BE2C (cell line): Measurements from ENCODE around the gene TRABD.

ENCODE experiments used
- DNase-seq: peaks from one replicate; pipeline ENCODE4 v3.0.0-alpha.2; 2020
- H3K27me3 ChIP-seq: fragments of 250-450 bp; sonication (Bioruptor Pico); 2 replicates; pipeline ENCODE4 v1.5.1; 2020; ENCODE audit warnings: mild to moderate bottlenecking
- H3K36me3 ChIP-seq: fragments of 250-450 bp; sonication (Bioruptor Pico); 2 replicates; pipeline ENCODE4 v1.5.1; 2020; ENCODE audit warnings: mild to moderate bottlenecking
- H3K4me1 ChIP-seq: fragments of 250-450 bp; sonication (Bioruptor Pico); 2 replicates; pipeline ENCODE4 v1.5.1; 2020
- H3K4me3 ChIP-seq: 2 replicates; pipeline ENCODE4 v1.5.1; 2011; ENCODE audit warnings: low read depth, low read length
- H3K9me3 ChIP-seq: fragments of 250-450 bp; sonication (Bioruptor Pico); 2 replicates; pipeline ENCODE4 v1.5.1; 2020
- TF ChIP-seq, protein P1 (sequence below): IDR thresholded peaks from 2 replicates; pipeline ENCODE4 v1.5.1; 2012; ENCODE audit warnings: mild to moderate bottlenecking, low read depth, low read length

Gene TRABD

DNA sequence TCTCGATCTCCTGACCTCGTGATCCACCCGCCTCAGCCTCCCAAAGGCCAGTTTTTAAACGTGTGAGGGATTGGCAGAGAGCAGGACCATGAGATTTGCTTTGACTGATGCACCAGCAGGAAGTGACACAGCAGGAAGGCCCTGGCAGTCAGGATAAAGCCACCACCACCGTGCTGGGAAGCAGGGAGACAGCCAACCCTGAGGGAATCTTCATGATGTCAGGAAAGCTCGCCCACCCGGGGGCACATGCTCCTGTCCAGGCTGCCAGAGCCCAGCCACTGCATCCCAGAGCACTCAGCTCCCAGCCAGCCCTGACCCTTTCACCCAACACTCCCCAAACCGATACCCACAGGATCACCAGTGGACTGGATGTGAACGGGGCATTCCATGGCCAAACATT, 53.0 kb downstream of the TRABD start:
- Histone ChIP-seq H3K36me3 (peaks cover 12% of the 10 kb centered on the region), H3K4me1 (no peaks in the 10 kb centered on the region), H3K4me3 (no peak overlapping the region), H3K27me3 (no peaks in the 10 kb centered on the region), H3K9me3 (no peaks in the 10 kb centered on the region; the same call in 1 of the 2 replicates)
- no peak for DNase-seq
- TF ChIP-seq, protein P1, sequence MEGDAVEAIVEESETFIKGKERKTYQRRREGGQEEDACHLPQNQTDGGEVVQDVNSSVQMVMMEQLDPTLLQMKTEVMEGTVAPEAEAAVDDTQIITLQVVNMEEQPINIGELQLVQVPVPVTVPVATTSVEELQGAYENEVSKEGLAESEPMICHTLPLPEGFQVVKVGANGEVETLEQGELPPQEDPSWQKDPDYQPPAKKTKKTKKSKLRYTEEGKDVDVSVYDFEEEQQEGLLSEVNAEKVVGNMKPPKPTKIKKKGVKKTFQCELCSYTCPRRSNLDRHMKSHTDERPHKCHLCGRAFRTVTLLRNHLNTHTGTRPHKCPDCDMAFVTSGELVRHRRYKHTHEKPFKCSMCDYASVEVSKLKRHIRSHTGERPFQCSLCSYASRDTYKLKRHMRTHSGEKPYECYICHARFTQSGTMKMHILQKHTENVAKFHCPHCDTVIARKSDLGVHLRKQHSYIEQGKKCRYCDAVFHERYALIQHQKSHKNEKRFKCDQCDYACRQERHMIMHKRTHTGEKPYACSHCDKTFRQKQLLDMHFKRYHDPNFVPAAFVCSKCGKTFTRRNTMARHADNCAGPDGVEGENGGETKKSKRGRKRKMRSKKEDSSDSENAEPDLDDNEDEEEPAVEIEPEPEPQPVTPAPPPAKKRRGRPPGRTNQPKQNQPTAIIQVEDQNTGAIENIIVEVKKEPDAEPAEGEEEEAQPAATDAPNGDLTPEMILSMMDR, result no peak

- Histone ChIP-seq H3K27me3 (no peaks in the 10 kb centered on the region), H3K36me3 (peaks cover 24% of the 10 kb centered on the region), H3K4me1 (peaks cover 2% of the 10 kb centered on the region), H3K4me3 (peak overlapping the region; percentile 94), H3K9me3 (no peaks in the 10 kb centered on the region)
- TF ChIP-seq, protein P1, result 0 out of 2 replicates have a peak, but pooled peaks have one; percentile 2
- DNase-seq, result no peak
Observed at GRCh38 chr22:50242406-50242949, 56.8 kb downstream of the TRABD start.

GRCh38 chr22:50243685-50244419, 58.1 kb downstream of the TRABD start:
- Histone ChIP-seq H3K36me3 (peaks cover 24% of the 10 kb centered on the region), H3K9me3 (no peaks in the 10 kb centered on the region), H3K27me3 (no peaks in the 10 kb centered on the region), H3K4me3 (peak overlapping the region; percentile 94), H3K4me1 (peaks cover 14% of the 10 kb centered on the region)
- DNase-seq, result no peak
- TF ChIP-seq, protein P1, result no peak

- H3K4me3 ChIP-seq, result peak within 1 kb of the TSS; percentile 94
- H3K36me3 ChIP-seq, result peaks cover 21% of the 10 kb centered on the region
- H3K9me3 ChIP-seq, result no peaks in the 10 kb centered on the region
- DNase-seq, result peak; percentile 95
- peaks cover 14% of the 10 kb centered on the region for H3K4me1 ChIP-seq
- no peaks in the 10 kb centered on the region for H3K27me3 ChIP-seq
- TF ChIP-seq, protein P1, result peak; percentile 41
Observed at GRCh38 chr22:50244420-50245213, 58.9 kb downstream of the TRABD start, which contains the start of gene TUBGCP6. TSS of gene TUBGCP6 (minus strand) at chr22:50245023. CDS start at chr22:50244459, 564 bp downstream.

DNA sequence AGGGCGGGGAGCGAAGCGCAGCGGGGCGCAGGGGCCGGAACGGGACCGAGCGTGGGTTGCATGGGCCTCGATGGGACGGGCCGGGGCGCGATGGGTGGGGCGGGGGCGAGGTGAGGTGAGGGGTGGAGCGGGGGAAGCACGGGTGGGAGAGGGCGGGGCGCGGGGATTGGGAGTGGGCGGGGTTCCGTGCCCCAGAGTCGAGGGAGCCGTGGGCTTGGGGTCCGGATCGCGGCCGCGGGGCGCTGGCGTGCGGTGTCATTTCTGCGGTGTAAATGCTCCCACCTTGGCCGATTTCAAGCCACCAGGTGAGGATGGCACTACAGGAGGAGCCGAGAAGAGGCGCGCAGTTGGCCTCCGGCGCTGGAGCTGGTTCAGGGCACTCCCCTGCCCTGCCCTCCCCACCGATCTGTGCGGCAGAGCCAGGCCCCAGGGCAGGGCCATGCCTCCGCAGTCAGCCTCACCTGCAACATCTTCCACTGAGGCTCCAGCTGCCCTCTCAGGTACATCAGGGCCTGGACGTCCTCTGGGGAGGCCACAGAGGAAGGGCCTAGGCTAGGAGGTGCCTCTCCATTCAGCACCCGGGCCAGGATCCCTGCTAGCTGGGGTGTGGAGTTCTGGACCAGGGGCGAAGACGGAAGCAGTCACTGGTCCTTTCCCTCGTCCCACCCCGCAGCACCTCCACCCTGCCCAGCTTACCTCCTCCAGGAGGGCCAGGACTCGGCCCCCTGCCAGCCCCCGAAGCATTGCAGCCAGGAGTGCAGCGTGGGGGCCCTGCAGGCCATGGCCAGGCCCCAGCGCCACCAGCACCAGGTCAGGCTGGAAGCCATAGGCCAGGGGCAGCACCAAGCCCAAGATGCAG, 59.7 kb downstream of the TRABD start:
- no peaks in the 10 kb centered on the region for H3K27me3 ChIP-seq
- no peak for DNase-seq
- H3K4me1 ChIP-seq, result peaks cover 17% of the 10 kb centered on the region
- peak overlapping the region; percentile 94 for H3K4me3 ChIP-seq
- H3K36me3 ChIP-seq, result peaks cover 14% of the 10 kb centered on the region
- no peaks in the 10 kb centered on the region for H3K9me3 ChIP-seq
- TF ChIP-seq, protein P1, result no peak
